DLD1 (cell line): ENCODE measurements around the gene NOS1AP.

Experiments used
- in situ Hi-C: cut with HindIII; loops from 2 replicates; pipeline ENCODE4 v1.10.0; 2017; ENCODE audit warnings: low sequenced_read_pairs

NOS1AP gene

GRCh38 chr1:162135271-162135775 lies 65.8 kb downstream of the NOS1AP start:
- in situ Hi-C loops: no loop called here

- in situ Hi-C loops: no loop called here
Measured at GRCh38 chr1:162136760-162137159, 67.3 kb downstream of the NOS1AP start.

- in situ Hi-C loops: no loop called here
Measured at GRCh38 chr1:162137179-162137960, 67.9 kb downstream of the NOS1AP start.

GRCh38 chr1:162138112-162138511 lies 68.6 kb downstream of the NOS1AP start:
- in situ Hi-C loops: no loop called here

- in situ Hi-C loops: no loop called here
Measured at GRCh38 chr1:162138599-162139181, 69.2 kb downstream of the NOS1AP start.

- in situ Hi-C loops: no loop called here
Measured at GRCh38 chr1:162139211-162139610, 69.7 kb downstream of the NOS1AP start.

- in situ Hi-C loops: no loop called here
Measured at GRCh38 chr1:162141281-162142054, 72.0 kb downstream of the NOS1AP start.

- in situ Hi-C loops: no loop called here
Measured at GRCh38 chr1:162142968-162143367, 73.5 kb downstream of the NOS1AP start.

- in situ Hi-C loops: no loop called here
Measured at GRCh38 chr1:162144268-162144667, 74.8 kb downstream of the NOS1AP start.

GRCh38 chr1:162144853-162145252 lies 75.4 kb downstream of the NOS1AP start:
- in situ Hi-C loops: no loop called here

GRCh38 chr1:162145280-162145965 lies 75.9 kb downstream of the NOS1AP start:
- in situ Hi-C loops: no loop called here

GRCh38 chr1:162145966-162146696 lies 76.6 kb downstream of the NOS1AP start:
- in situ Hi-C loops: no loop called here

GRCh38 chr1:162147760-162148159 lies 78.3 kb downstream of the NOS1AP start:
- in situ Hi-C loops: no loop called here

GRCh38 chr1:162150112-162150511 lies 80.6 kb downstream of the NOS1AP start:
- in situ Hi-C loops: no loop called here

GRCh38 chr1:162151900-162152829 lies 82.7 kb downstream of the NOS1AP start:
- in situ Hi-C loops: no loop called here

GRCh38 chr1:162153374-162153773 lies 83.9 kb downstream of the NOS1AP start:
- in situ Hi-C loops: no loop called here

GRCh38 chr1:162157469-162157868 lies 88.0 kb downstream of the NOS1AP start:
- in situ Hi-C loops: no loop called here

GRCh38 chr1:162158624-162159271 lies 89.3 kb downstream of the NOS1AP start:
- in situ Hi-C loops: no loop called here

- in situ Hi-C loops: no loop called here
Measured at GRCh38 chr1:162159515-162159914, 90.0 kb downstream of the NOS1AP start.
